ENCODE data around the gene CCDC91.

CCDC91 gene

DNA sequence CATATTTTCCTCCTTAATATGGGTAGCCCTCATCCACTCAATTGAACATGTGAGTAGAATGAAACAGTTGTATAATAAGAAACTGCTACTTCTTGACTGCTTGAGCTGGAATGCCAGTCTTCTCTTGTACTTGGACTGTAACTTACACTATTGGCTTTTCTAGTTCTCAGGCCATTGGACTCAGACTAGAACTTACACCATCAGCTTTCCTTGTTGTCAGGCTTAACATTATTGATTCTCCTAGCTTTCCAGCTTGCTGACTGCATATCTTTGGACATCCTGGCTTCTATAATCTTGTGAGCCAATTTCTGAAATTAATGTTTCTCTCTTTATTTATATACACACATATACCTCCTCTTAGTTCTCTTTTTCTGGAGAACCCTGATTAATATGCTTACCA is 24.8 kb downstream of the CCDC91 start:
- H3K27me3 ChIP-seq (ENCODE audit: insufficient read depth, low read length), result no peaks in the 10 kb centered on the region
- H3K79me2 ChIP-seq (ENCODE audit: control insufficient read depth, insufficient read depth, low read length, unreplicated experiment), result no peaks in the 10 kb centered on the region
- no peak overlapping the region for H2AFZ ChIP-seq (ENCODE audit: low read length, unreplicated experiment)

DNA sequence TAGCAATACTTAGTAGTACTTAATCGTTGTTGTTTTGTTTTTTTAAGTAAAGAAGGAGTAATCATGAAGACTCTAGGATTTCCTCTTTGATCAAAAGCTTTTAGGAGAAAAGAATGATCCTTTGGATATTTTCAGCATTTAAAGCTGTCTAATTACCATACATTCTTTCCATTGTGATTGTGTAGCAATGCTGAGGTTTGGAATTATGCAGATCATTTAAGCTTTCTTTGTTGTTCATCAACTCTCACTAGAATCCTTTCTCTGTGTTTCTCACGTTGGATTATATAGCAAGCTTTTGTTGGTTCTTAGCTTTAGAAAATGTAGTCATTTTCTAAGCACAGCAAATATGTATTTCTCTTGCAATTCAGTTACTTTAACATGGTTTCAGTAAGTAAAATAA is 25.8 kb downstream of the CCDC91 start:
- no peaks in the 10 kb centered on the region for H3K4me1 ChIP-seq (ENCODE audit: control insufficient read depth, insufficient read depth, low read length, unreplicated experiment)
- H3K27ac ChIP-seq (ENCODE audit: low read depth, low read length), result no peak overlapping the region
- no peaks in the 10 kb centered on the region for H3K79me2 ChIP-seq (ENCODE audit: control insufficient read depth, insufficient read depth, low read length, unreplicated experiment)
- no peak overlapping the region for H2AFZ ChIP-seq (ENCODE audit: low read length, unreplicated experiment)
- no peak overlapping the region for H3K4me3 ChIP-seq (ENCODE audit: low read depth, low read length)
- H3K36me3 ChIP-seq (ENCODE audit: insufficient read depth, low read length), result peaks cover 12% of the 10 kb centered on the region
- no peaks in the 10 kb centered on the region for H3K27me3 ChIP-seq (ENCODE audit: insufficient read depth, low read length)

More for the DNA sequence above, 24.8 kb downstream of the CCDC91 start:
- H3K4me3 ChIP-seq (ENCODE audit: low read depth, low read length), result no peak overlapping the region
- no peak overlapping the region for H3K27ac ChIP-seq (ENCODE audit: low read depth, low read length)
- H3K4me1 ChIP-seq (ENCODE audit: control insufficient read depth, insufficient read depth, low read length, unreplicated experiment), result no peaks in the 10 kb centered on the region
- H3K36me3 ChIP-seq (ENCODE audit: insufficient read depth, low read length), result peaks cover 20% of the 10 kb centered on the region

DNA sequence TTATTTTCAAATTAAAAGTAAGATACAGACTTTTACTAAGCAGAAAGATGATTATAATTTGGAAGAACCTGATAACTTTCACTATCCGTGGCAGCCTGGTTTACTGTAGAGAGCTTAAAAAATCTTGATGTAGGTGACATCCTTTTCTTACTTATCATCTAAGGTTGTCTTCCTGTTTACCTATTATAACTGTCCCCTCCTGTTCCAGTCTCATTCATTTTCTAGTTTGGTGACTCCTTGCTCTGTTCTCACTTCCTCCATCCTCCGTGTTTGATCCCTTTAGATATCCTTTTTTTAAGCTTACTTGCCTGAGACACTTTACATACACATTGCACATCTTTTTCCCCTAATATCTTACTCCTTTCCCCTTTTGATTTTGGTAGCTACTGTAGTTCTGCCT is 27.5 kb downstream of the CCDC91 start:
- H3K27me3 ChIP-seq (ENCODE audit: insufficient read depth, low read length), result no peaks in the 10 kb centered on the region
- H3K79me2 ChIP-seq (ENCODE audit: control insufficient read depth, insufficient read depth, low read length, unreplicated experiment), result no peaks in the 10 kb centered on the region

DNA sequence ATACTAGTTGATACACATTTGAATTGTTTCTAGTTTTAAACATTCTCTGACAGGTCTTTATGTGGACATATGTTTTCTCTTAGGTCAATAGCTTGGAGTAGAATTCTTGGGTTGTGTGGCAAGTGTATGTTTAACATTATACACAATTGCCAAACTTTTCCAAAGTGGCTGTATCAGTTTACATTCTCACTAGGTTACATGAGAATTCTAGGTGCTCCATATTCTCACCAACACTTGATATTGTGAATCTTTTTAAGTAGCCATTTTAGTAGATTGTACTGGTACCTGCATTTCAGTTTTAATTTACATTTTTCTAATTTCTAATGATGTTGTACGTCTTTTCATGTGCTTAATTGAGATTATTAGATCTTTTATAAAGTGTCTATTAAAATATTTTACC is 28.6 kb downstream of the CCDC91 start:
- no peaks in the 10 kb centered on the region for H3K4me1 ChIP-seq (ENCODE audit: control insufficient read depth, insufficient read depth, low read length, unreplicated experiment)
- H3K79me2 ChIP-seq (ENCODE audit: control insufficient read depth, insufficient read depth, low read length, unreplicated experiment), result no peaks in the 10 kb centered on the region
- 0 out of 2 replicates have a peak, but pooled peaks cover 4% of the 10 kb centered on the region for H3K36me3 ChIP-seq (ENCODE audit: insufficient read depth, low read length)
- H3K27me3 ChIP-seq (ENCODE audit: insufficient read depth, low read length), result no peaks in the 10 kb centered on the region
- no peak overlapping the region for H3K4me3 ChIP-seq (ENCODE audit: low read depth, low read length)
- H2AFZ ChIP-seq (ENCODE audit: low read length, unreplicated experiment), result no peak overlapping the region
- no peak overlapping the region for H3K27ac ChIP-seq (ENCODE audit: low read depth, low read length)

More for the DNA sequence above, 27.5 kb downstream of the CCDC91 start:
- no peak overlapping the region for H3K4me3 ChIP-seq (ENCODE audit: low read depth, low read length)
- peaks cover 4% of the 10 kb centered on the region; the same call in 1 of the 2 replicates for H3K36me3 ChIP-seq (ENCODE audit: insufficient read depth, low read length)
- no peaks in the 10 kb centered on the region for H3K4me1 ChIP-seq (ENCODE audit: control insufficient read depth, insufficient read depth, low read length, unreplicated experiment)
- no peak overlapping the region for H2AFZ ChIP-seq (ENCODE audit: low read length, unreplicated experiment)
- no peak overlapping the region for H3K27ac ChIP-seq (ENCODE audit: low read depth, low read length)

DNA sequence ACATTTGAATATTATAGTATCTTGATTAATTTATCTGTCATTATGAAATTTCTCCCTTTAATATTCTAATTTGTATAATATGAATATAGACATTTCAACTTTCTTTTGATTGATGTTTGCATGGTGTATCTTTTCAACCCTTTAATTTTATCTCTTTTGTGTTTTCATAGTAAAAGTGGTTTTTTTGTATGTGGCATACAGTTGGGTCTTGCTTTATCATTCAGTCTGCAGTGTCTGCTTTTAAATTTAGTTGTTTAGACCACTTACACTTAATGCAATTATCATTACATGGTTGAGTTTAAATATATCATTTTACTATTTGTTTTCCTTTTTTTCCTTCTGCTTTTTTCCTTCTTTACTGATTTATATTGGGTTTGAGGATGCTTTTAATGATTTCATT is 29.6 kb downstream of the CCDC91 start:
- Histone ChIP-seq H3K79me2 (ENCODE audit: control insufficient read depth, insufficient read depth, low read length, unreplicated experiment) (no peaks in the 10 kb centered on the region), H2AFZ (ENCODE audit: low read length, unreplicated experiment) (no peak overlapping the region), H3K36me3 (ENCODE audit: insufficient read depth, low read length) (0 out of 2 replicates have a peak, but pooled peaks cover 4% of the 10 kb centered on the region), H3K4me1 (ENCODE audit: control insufficient read depth, insufficient read depth, low read length, unreplicated experiment) (no peaks in the 10 kb centered on the region), H3K27ac (ENCODE audit: low read depth, low read length) (no peak overlapping the region), H3K27me3 (ENCODE audit: insufficient read depth, low read length) (no peaks in the 10 kb centered on the region), H3K4me3 (ENCODE audit: low read depth, low read length) (no peak overlapping the region)

DNA sequence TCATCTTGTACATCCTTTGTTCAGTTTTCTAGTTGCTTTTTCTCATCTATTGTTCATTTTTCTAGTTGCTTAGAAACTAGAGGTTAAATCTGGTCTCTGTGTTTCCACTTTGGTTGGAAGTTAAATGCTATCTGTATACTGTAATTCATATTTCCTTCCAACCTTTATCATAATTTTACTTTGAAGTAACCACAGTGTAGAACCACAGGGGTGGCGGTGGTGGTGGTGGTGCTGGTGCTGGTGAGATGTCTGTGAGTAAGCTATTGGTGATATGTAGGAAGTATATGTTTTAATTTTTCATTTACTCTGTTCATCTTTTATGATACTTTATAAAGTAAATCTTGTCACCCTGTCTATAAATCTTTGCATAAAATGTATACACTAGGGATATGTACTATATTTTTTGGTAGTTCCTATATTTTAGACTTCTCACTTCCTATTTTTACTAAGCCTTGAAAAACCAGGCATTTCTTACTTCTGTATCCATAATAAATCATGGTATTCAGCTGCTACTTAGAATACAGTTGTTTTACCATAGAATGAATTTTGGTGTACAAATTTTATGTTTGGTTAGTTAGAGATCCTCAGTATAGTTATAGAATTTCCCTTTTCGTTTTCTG is 31.9 kb downstream of the CCDC91 start:
- H3K27ac ChIP-seq (ENCODE audit: low read depth, low read length), result no peak overlapping the region
- H3K4me1 ChIP-seq (ENCODE audit: control insufficient read depth, insufficient read depth, low read length, unreplicated experiment), result no peaks in the 10 kb centered on the region
- no peaks in the 10 kb centered on the region for H3K27me3 ChIP-seq (ENCODE audit: insufficient read depth, low read length)
- no peak overlapping the region for H2AFZ ChIP-seq (ENCODE audit: low read length, unreplicated experiment)
- H3K79me2 ChIP-seq (ENCODE audit: control insufficient read depth, insufficient read depth, low read length, unreplicated experiment), result no peaks in the 10 kb centered on the region
- 0 out of 2 replicates have a peak, but pooled peaks cover 4% of the 10 kb centered on the region for H3K36me3 ChIP-seq (ENCODE audit: insufficient read depth, low read length)
- no peak overlapping the region for H3K4me3 ChIP-seq (ENCODE audit: low read depth, low read length)

DNA sequence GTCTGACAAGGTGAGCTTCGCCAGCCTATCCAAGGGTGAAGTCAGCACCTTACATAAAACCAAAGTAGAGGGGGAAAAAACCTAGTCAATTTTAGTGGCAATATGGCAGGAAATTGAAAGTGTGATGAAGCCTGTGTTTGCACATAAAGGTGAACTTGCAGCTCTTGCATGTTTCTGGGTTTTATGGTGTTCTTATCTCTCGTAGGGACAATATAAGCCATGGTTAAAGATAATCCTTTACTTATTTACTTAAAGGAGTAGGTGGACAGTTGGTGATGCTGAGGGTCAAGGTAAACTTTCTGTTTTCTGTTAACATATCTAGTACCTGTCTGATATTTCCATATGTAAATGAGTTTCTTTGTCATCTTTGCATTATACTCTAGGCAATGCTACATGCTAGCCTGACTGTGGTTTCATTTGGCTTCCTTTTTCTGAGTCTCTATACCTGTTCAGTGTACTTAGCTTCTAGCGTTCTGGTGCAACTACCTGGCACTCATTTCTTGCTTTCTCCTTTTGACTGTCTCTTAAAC is 32.8 kb downstream of the CCDC91 start:
- H3K27ac ChIP-seq (ENCODE audit: low read depth, low read length), result no peak overlapping the region
- no peaks in the 10 kb centered on the region for H3K79me2 ChIP-seq (ENCODE audit: control insufficient read depth, insufficient read depth, low read length, unreplicated experiment)

DNA sequence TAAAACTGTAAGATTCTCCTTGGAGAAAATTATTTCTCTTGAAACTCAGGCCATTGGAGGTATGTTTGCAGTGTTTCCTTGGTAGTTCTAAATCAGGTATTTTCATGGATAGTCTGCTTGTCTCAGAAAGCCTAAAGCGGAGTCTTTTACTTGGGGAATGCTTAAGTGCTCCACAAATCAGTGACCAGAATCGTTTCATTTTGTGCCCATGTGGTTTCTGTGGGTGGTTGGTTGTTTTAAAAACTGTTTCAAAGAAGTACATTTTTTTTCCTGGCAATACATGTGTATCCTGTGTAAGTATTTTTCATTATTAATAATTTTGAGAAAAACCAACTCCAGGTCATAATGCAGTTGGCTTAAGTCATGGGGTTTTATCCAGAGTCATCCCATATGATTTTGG is 33.6 kb downstream of the CCDC91 start:
- no peak overlapping the region for H3K27ac ChIP-seq (ENCODE audit: low read depth, low read length)
- H3K4me3 ChIP-seq (ENCODE audit: low read depth, low read length), result no peak overlapping the region
- no peaks in the 10 kb centered on the region for H3K79me2 ChIP-seq (ENCODE audit: control insufficient read depth, insufficient read depth, low read length, unreplicated experiment)
- no peaks in the 10 kb centered on the region for H3K27me3 ChIP-seq (ENCODE audit: insufficient read depth, low read length)
- H2AFZ ChIP-seq (ENCODE audit: low read length, unreplicated experiment), result no peak overlapping the region
- no peaks in the 10 kb centered on the region for H3K4me1 ChIP-seq (ENCODE audit: control insufficient read depth, insufficient read depth, low read length, unreplicated experiment)
- 0 out of 2 replicates have a peak, but pooled peaks cover under 1% of the 10 kb centered on the region for H3K36me3 ChIP-seq (ENCODE audit: insufficient read depth, low read length)

More for the DNA sequence above, 32.8 kb downstream of the CCDC91 start:
- no peak overlapping the region for H2AFZ ChIP-seq (ENCODE audit: low read length, unreplicated experiment)
- H3K36me3 ChIP-seq (ENCODE audit: insufficient read depth, low read length), result 0 out of 2 replicates have a peak, but pooled peaks cover 4% of the 10 kb centered on the region
- H3K4me3 ChIP-seq (ENCODE audit: low read depth, low read length), result no peak overlapping the region
- no peaks in the 10 kb centered on the region for H3K27me3 ChIP-seq (ENCODE audit: insufficient read depth, low read length)
- H3K4me1 ChIP-seq (ENCODE audit: control insufficient read depth, insufficient read depth, low read length, unreplicated experiment), result no peaks in the 10 kb centered on the region

DNA sequence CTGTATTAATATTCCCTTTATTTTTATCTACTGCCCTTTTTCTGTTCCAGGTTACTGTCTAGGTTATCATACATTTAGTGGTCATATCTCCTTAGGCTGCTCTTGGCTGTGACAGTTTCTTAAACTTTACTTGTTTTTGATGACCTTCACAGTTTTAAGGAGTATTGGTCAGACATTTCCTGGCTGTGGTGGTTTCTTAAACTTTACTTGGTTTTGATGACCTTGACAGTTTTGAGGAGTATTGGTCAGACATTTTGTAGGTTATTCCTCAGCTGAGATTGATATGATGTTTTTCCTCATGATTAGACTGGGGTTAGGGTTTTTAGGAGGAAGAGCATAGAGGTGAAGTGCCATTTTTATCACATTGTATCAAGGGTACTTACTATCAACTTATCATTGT is 36.4 kb downstream of the CCDC91 start:
- no peak overlapping the region for H3K27ac ChIP-seq (ENCODE audit: low read depth, low read length)
- H3K4me1 ChIP-seq (ENCODE audit: control insufficient read depth, insufficient read depth, low read length, unreplicated experiment), result no peaks in the 10 kb centered on the region
- no peak overlapping the region for H2AFZ ChIP-seq (ENCODE audit: low read length, unreplicated experiment)
- H3K4me3 ChIP-seq (ENCODE audit: low read depth, low read length), result no peak overlapping the region
- no peaks in the 10 kb centered on the region for H3K36me3 ChIP-seq (ENCODE audit: insufficient read depth, low read length)
- H3K79me2 ChIP-seq (ENCODE audit: control insufficient read depth, insufficient read depth, low read length, unreplicated experiment), result no peaks in the 10 kb centered on the region
- H3K27me3 ChIP-seq (ENCODE audit: insufficient read depth, low read length), result no peaks in the 10 kb centered on the region

DNA sequence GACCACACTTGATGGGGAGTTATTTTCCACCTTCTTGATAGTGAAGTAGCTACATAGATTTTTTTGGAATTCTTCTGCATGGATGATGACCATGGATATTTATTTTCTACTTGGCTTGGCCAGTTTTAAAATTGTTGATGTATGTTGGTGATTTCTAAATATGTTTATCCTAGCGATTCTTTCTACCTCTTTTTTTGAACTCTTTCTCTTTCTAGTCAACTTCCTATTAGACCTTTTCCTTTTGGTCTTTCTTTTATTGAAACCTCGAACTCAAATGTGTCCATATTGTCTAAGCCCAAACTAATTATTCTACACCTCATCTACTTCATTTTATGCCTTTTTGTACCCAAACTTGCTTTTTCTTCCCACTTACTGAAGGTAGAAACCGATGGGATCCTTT is 37.0 kb downstream of the CCDC91 start:
- Histone ChIP-seq H3K36me3 (ENCODE audit: insufficient read depth, low read length) (no peaks in the 10 kb centered on the region), H3K79me2 (ENCODE audit: control insufficient read depth, insufficient read depth, low read length, unreplicated experiment) (no peaks in the 10 kb centered on the region), H3K4me3 (ENCODE audit: low read depth, low read length) (no peak overlapping the region), H3K27me3 (ENCODE audit: insufficient read depth, low read length) (no peaks in the 10 kb centered on the region), H2AFZ (ENCODE audit: low read length, unreplicated experiment) (no peak overlapping the region), H3K4me1 (ENCODE audit: control insufficient read depth, insufficient read depth, low read length, unreplicated experiment) (no peaks in the 10 kb centered on the region), H3K27ac (ENCODE audit: low read depth, low read length) (no peak overlapping the region)

DNA sequence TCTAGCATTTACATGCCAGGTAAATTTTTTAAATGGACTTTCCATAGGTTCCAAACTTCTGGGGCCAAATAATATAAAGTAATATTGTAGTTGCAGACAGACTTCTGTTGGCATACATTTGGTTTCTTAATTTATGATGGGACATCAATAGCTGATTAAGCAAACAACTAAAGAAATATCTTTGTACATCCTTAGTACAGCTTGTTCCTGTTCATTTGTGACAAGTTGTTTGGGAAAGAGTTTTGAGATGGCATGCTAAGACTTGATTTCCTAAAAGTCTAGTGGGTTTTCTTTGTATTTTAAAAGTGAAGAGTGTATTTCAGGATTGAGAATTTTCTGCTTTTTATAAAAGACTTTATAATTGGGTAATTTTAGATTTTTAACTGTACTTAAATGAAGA is 41.0 kb downstream of the CCDC91 start:
- no peak overlapping the region for H2AFZ ChIP-seq (ENCODE audit: low read length, unreplicated experiment)
- no peaks in the 10 kb centered on the region for H3K27me3 ChIP-seq (ENCODE audit: insufficient read depth, low read length)
- H3K27ac ChIP-seq (ENCODE audit: low read depth, low read length), result no peak overlapping the region
- H3K36me3 ChIP-seq (ENCODE audit: insufficient read depth, low read length), result no peaks in the 10 kb centered on the region
- no peak overlapping the region for H3K4me3 ChIP-seq (ENCODE audit: low read depth, low read length)
- no peaks in the 10 kb centered on the region for H3K4me1 ChIP-seq (ENCODE audit: control insufficient read depth, insufficient read depth, low read length, unreplicated experiment)
- no peaks in the 10 kb centered on the region for H3K79me2 ChIP-seq (ENCODE audit: control insufficient read depth, insufficient read depth, low read length, unreplicated experiment)

Measured in ACC112 (cell line).